Neuronal stem cell (in vitro differentiated cells): ENCODE results near the gene IFITM2.
"Not testable (repeated sequence)": the region's sequence is repeated elsewhere in the genome, so short reads cannot be mapped to it uniquely, and the experiment has no call there.

Source experiments
- DNase-seq: peaks from one replicate; pipeline ENCODE4 v3.0.0-alpha.2; 2013; ENCODE audit warnings: low spot score
- H2AFZ ChIP-seq: one replicate; pipeline ENCODE4 v1.6.1; 2013; ENCODE audit warnings: mild to moderate bottlenecking, low read length, inconsistent platforms
- H2AK5ac ChIP-seq: 2 replicates; pipeline ENCODE4 v1.6.1; 2013; ENCODE audit warnings: low read depth, mild to moderate bottlenecking, inconsistent platforms, low read length, moderate library complexity, mixed read lengths
- H2BK120ac ChIP-seq: 2 replicates; pipeline ENCODE4 v1.6.1; 2013; ENCODE audit warnings: low read depth, mild to moderate bottlenecking, inconsistent platforms, low read length, moderate library complexity, mixed read lengths
- H2BK12ac ChIP-seq: one replicate; pipeline ENCODE4 v1.6.1; 2013; ENCODE audit warnings: low read length, inconsistent platforms
- H2BK15ac ChIP-seq: 2 replicates; pipeline ENCODE4 v1.6.1; 2013; ENCODE audit warnings: mild to moderate bottlenecking, low read length, inconsistent platforms, mixed read lengths
- H2BK5ac ChIP-seq: one replicate; pipeline ENCODE4 v1.6.1; 2013; ENCODE audit warnings: inconsistent platforms, mild to moderate bottlenecking, low read length, moderate library complexity
- H3K14ac ChIP-seq: one replicate; pipeline ENCODE4 v1.6.1; 2013; ENCODE audit warnings: low read length, inconsistent platforms
- H3K18ac ChIP-seq: 2 replicates; pipeline ENCODE4 v1.6.1; 2013; ENCODE audit warnings: low read length, inconsistent platforms
- H3K23ac ChIP-seq: 2 replicates; pipeline ENCODE4 v1.6.1; 2013; ENCODE audit warnings: low read depth, mild to moderate bottlenecking, mixed read lengths, low read length, inconsistent platforms; ENCODE audit not compliant: poor library complexity
- H3K27ac ChIP-seq: replicated peaks from 3 replicates; pipeline ENCODE4 v1.5.1; 2013; ENCODE audit warnings: low read length, inconsistent platforms
- H3K27me3 ChIP-seq, 3 experiments: 2 replicates each; pipeline ENCODE4 v1.6.1; 2013; ENCODE audit warnings: low read length in 3 of 3, mild to moderate bottlenecking in 2 of 3, inconsistent platforms in 1 of 3, low read depth in 1 of 3, mixed read lengths in 1 of 3, moderate library complexity in 1 of 3; ENCODE audit not compliant: control insufficient read depth in 3 of 3, insufficient read depth in 3 of 3
- H3K36me3 ChIP-seq, 2 donors: replicated peaks in 1 of 2; 2 replicates each; pipeline ENCODE4 v1.6.1; 2013; ENCODE audit warnings: low read length in 2 of 2; ENCODE audit not compliant: control insufficient read depth in 2 of 2, insufficient read depth in 2 of 2
- H3K4ac ChIP-seq: 2 replicates; pipeline ENCODE4 v1.6.1; 2013; ENCODE audit warnings: inconsistent platforms, mild to moderate bottlenecking, low read length, moderate library complexity
- H3K4me1 ChIP-seq, 2 donors: 1 replicate in 1 of 2; 2 replicates in 1 of 2; pipeline ENCODE4 v1.6.1; 2013; ENCODE audit warnings: low read length in 2 of 2, low read depth in 1 of 2; ENCODE audit not compliant: control insufficient read depth in 2 of 2, insufficient read depth in 1 of 2
- H3K4me2 ChIP-seq: one replicate; pipeline ENCODE4 v1.6.1; 2013; ENCODE audit warnings: mild to moderate bottlenecking, low read length, inconsistent platforms; ENCODE audit not compliant: insufficient read depth, poor library complexity, severe bottlenecking
- H3K4me3 ChIP-seq, 2 donors: 2 replicates each; pipeline ENCODE4 v1.5.1; 2013; ENCODE audit warnings: low read length in 2 of 2, mild to moderate bottlenecking in 2 of 2, inconsistent platforms in 1 of 2, moderate library complexity in 1 of 2
- H3K79me1 ChIP-seq: one replicate; pipeline ENCODE4 v1.6.1; 2013; ENCODE audit warnings: low read depth, mild to moderate bottlenecking, inconsistent platforms, low read length, moderate library complexity
- H3K9ac ChIP-seq: one replicate; pipeline ENCODE4 v1.6.1; 2013; ENCODE audit warnings: mild to moderate bottlenecking, low read depth, low read length, inconsistent platforms; ENCODE audit not compliant: poor library complexity
- H3K9me3 ChIP-seq, 2 donors: replicated peaks in 1 of 2; 2 replicates each; pipeline versions ENCODE3 to v1.6.1; 2013; ENCODE audit warnings: low read length in 2 of 2, mild to moderate bottlenecking in 2 of 2, inconsistent platforms in 1 of 2, low read depth in 1 of 2, mixed read lengths in 1 of 2, moderate library complexity in 1 of 2; ENCODE audit not compliant: control insufficient read depth in 2 of 2, insufficient read depth in 1 of 2
- H4K8ac ChIP-seq: one replicate; pipeline ENCODE4 v1.6.1; 2013; ENCODE audit warnings: low read depth, mild to moderate bottlenecking, inconsistent platforms, low read length, moderate library complexity
- H4K91ac ChIP-seq: one replicate; pipeline ENCODE4 v1.6.1; 2013; ENCODE audit warnings: low read length, low read depth, mild to moderate bottlenecking, inconsistent platforms; ENCODE audit not compliant: poor library complexity
- WGBS, 2 donors: extraction: QIAGEN DNeasy Blood & Tissue Kit; methylation state at CpG; one replicate each; pipeline ENCODE4 v1.1.7; 2013; ENCODE audit warnings: missing lambda C conversion rate in 2 of 2, mixed read lengths in 1 of 2; ENCODE audit not compliant: insufficient read length in 2 of 2, insufficient replicate concordance in 1 of 2; ENCODE audit errors: extremely low coverage in 2 of 2; 5-methylcytosine and 5-hydroxymethylcytosine counted together

IFITM2 gene

DNA sequence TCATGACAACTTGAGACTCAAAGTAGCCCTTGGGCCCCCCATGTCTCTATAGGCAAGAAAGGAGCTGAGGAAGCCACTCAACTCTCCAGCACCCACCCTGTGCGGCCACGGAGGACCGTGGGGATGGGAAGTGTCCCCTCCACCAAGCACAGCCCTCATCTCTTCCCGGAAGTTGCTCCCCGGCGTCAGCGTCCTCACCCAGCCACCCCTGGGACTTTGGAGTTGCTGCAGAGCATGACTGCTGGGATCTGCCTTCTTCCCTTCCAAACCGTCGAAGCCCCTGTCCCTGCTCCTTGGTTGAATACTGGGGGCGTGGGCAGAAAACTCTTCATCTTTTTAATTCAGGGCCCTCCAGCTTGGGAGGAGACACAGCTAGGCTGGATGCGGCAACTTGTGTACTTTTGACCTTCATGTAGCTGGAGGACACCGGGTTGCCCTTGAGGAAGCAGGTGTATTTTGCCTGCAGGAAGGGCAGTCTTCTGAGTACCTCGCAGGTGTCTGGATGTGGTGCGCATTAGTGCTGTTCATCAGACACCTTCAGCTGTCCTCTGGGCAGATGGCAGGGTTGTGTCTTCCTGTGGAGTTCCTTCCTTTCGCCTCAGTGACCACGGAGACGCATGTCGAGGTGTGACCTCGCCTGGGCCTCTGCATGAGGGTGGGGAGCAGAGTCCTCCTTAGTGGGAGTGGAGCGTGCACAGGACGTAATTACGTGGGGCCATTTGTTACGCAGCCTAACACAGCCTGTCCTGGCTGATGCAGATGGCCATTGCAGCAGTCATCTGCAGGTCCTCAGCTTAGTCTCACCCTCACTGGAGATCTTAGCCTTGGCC lies 25.2 kb downstream of the IFITM2 start:
- Histone ChIP-seq H3K27ac (peak overlapping the region; percentile 98), H3K4me3 (no peak overlapping the region)

GRCh38 chr11:333616-334263 lies 26.1 kb downstream of the IFITM2 start:
- H2BK15ac ChIP-seq, H2BK12ac ChIP-seq, H2AK5ac ChIP-seq, H3K9ac ChIP-seq, H3K14ac ChIP-seq, H3K4me2 ChIP-seq, H4K8ac ChIP-seq, H3K79me1 ChIP-seq, H3K27me3 ChIP-seq, H2BK120ac ChIP-seq, DNase-seq, H3K4ac ChIP-seq, H3K23ac ChIP-seq, H3K36me3 ChIP-seq: not testable (repeated sequence)
- Histone ChIP-seq H3K27ac (peak overlapping the region; percentile 98), H3K9me3 (peaks cover 3 to 18% of the 10 kb centered on the region in 2 donors), H2BK5ac (peak overlapping the region; percentile 30), H4K91ac (peak overlapping the region; percentile 44), H3K18ac (peak overlapping the region; percentile 29), H3K4me1 (peaks cover 27 to 36% of the 10 kb centered on the region in 2 donors), H2AFZ (peak overlapping the region; percentile 70), H3K4me3 (peak overlapping the region in 1 of 2 donors; percentile 28)
- WGBS, 2 donors: no CpG with 5 or more reads among the region's 17 CpGs

More for the DNA sequence above, 25.2 kb downstream of the IFITM2 start:
- H4K91ac ChIP-seq: peak overlapping the region; percentile 44
- H4K8ac ChIP-seq: no peak overlapping the region
- H3K36me3 ChIP-seq: no peaks in the 10 kb centered on the region
- DNase-seq: no peak
- H2AFZ ChIP-seq: no peak overlapping the region
- no peaks in the 10 kb centered on the region for H3K27me3 ChIP-seq
- WGBS, 2 donors: no CpG with 5 or more reads among the region's 23 CpGs
- H3K9ac ChIP-seq: no peak overlapping the region
- H3K14ac ChIP-seq: no peak overlapping the region
- peak overlapping the region; percentile 79 for H2BK12ac ChIP-seq
- H3K18ac ChIP-seq: peak overlapping the region; percentile 78
- H2AK5ac ChIP-seq: peak overlapping the region; percentile 97
- peak overlapping the region; percentile 3 for H2BK5ac ChIP-seq
- H3K79me1 ChIP-seq: no peaks in the 10 kb centered on the region
- H3K9me3 ChIP-seq: peaks cover 3 to 18% of the 10 kb centered on the region in 2 donors
- H3K4ac ChIP-seq: peak overlapping the region; percentile 87
- no peak overlapping the region for H2BK120ac ChIP-seq
- H3K4me2 ChIP-seq: no peak overlapping the region
- H2BK15ac ChIP-seq: peak overlapping the region; percentile 89
- H3K23ac ChIP-seq: no peak overlapping the region
- peaks cover 27 to 36% of the 10 kb centered on the region in 2 donors for H3K4me1 ChIP-seq

- Histone ChIP-seq H2BK5ac (peak overlapping the region; percentile 30), H3K79me1 (no peaks in the 10 kb centered on the region), H2AFZ (peak overlapping the region; percentile 70), H3K27me3 (no peaks in the 10 kb centered on the region), H3K9me3 (peaks cover 3 to 18% of the 10 kb centered on the region in 2 donors), H3K9ac (no peak overlapping the region), H3K18ac (peak overlapping the region; percentile 97), H4K91ac (peak overlapping the region; percentile 44), H2AK5ac (no peak overlapping the region), H3K4me1 (peaks cover 27 to 36% of the 10 kb centered on the region in 2 donors), H2BK12ac (no peak overlapping the region), H4K8ac (no peak overlapping the region), H3K4me3 (peak overlapping the region in 1 of 2 donors; percentile 28), H3K4me2 (peak overlapping the region; percentile 42), H3K14ac (no peak overlapping the region), H2BK120ac (peak overlapping the region; percentile 76), H3K27ac (peak overlapping the region; percentile 98), H3K23ac (no peak overlapping the region), H3K36me3 (no peaks in the 10 kb centered on the region), H3K4ac (no peak overlapping the region), H2BK15ac (no peak overlapping the region)
- no CpG with 5 or more reads among the region's 25 CpGs for WGBS, 2 donors
- no peak for DNase-seq
Observed at GRCh38 chr11:334264-334994, 26.8 kb downstream of the IFITM2 start.
